AG08396 (cell line): ENCODE results near the gene ACSF3.
"Not testable (repeated sequence)": the region's sequence is repeated elsewhere in the genome, so short reads cannot be mapped to it uniquely, and the experiment has no call there.

Experiments used
- DNase-seq: peaks from one replicate; pipeline ENCODE4 v3.0.0; 2012; ENCODE audit warnings: low spot score, mixed read lengths

ACSF3 gene

DNA sequence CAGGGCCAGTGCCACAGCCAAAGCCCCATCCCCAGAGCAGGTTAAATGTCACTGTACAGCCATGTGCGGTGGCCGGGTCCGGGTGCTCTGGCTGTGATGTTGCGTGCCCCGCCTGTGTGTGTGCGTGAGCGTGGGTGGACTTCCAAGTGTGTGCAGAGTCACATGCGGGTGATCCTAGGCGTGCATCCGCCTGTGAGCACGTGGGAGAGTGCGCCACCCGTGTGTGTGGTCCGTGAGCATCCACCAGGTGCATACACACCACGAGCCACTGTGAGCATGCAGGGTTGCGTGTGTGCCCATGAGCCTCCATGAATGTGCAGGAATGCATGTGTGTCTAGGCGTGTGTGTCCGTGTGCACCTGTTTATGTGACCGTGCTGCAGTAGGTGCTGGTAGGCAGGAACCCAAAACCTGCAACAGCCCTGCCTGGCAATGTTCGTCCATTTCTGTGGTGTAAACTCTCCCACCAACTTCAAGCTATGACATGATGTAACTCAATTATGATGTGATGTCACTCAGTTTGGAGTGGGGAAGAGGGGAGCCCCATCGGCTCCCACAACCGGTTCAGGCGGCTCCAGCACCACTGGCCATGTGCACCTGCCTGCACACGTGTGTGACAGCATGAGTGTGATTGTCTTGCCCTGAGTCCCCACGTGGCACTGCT is 37.6 kb upstream of the ACSF3 start:
- DNase-seq: no peak

DNA sequence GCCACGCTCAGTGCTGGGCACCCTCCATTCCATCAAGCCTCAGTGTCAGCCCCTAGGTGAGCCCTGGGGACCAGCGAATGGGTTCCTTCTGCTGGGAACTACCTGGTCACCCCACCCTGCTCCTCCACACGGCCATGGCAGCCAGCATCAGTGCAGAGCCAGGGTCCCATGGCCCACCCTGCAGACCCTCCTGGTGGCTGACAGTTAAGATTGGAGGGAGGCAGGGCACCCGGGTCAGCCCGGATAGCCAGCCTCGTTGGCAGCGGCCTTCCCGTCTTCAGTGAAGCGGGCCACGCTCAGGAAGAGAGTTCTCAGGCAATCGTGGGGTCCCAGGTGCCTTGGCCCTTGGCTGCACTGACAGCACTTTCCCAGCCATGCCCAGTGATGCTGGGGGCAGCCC is 37.1 kb upstream of the ACSF3 start:
- no peak for DNase-seq

DNA sequence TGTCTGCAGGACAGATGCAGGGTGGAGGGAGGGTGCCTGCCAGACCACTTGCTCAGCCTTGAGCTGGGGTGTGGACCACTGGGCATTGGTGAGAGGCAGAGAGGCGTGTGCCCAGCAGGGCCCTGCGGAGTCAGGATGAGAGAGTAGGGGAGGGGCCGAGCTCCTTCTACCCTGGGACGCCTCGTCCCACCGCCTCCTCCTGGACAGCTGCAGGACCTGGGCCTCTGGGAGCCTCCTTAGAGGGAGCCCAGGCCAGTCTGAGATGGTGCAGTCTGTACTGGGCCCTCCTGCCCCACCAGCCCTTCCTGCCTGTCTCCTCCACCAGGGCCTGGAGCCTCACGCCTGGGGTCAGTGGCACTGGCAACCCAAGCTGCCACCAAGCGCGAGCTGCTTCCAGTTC is 35.9 kb upstream of the ACSF3 start:
- no peak for DNase-seq

GRCh38 chr16:89058812-89059211 is 34.8 kb upstream of the ACSF3 start:
- DNase-seq: no peak

GRCh38 chr16:89060207-89060794 is 33.4 kb upstream of the ACSF3 start:
- DNase-seq: no peak

GRCh38 chr16:89061086-89061485 is 32.6 kb upstream of the ACSF3 start:
- DNase-seq: no peak

DNA sequence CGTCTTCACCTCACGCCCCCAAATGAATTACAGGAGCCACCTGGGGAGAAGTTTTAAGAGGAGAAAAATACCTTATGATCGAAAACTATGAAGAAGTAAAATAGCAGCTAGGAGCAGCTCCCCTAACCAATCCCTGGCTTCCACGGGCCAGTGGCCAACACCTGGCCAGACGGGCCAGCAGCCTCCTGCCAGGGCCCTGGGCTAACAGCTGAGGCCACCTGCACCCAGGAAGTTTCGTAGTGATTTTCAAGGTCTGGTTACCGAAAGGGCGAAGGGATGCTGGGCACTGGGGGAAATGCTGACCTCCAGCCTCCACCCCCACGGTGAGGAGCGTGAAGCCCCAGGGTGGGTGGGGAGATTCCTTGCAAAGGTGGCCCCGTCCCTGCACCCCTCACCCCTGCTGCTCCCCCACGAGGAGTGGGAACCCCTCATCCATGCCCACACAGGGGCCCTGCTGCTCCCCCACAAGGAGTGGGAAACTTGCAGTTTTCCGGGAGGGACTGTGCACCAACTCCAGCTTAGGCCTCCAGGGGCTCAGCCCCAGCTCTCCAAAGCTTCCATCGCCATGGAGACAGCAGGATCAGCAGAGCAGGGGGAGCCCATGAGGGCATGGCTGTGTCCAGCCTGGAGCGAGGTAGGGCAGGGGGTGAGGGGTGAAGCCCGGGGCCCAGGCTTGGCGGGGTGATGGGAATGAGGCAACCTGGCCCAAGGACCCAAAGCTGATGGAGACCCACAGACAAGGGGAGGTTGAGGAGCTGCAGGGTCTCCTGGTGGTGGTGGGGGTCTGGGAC is 31.9 kb upstream of the ACSF3 start:
- no peak for DNase-seq

- no peak for DNase-seq
Measured at GRCh38 chr16:89062389-89063345, 31.0 kb upstream of the ACSF3 start.

- no peak for DNase-seq
Measured at GRCh38 chr16:89063768-89064320, 29.8 kb upstream of the ACSF3 start.

GRCh38 chr16:89064606-89065457 is 28.8 kb upstream of the ACSF3 start:
- no peak for DNase-seq

DNA sequence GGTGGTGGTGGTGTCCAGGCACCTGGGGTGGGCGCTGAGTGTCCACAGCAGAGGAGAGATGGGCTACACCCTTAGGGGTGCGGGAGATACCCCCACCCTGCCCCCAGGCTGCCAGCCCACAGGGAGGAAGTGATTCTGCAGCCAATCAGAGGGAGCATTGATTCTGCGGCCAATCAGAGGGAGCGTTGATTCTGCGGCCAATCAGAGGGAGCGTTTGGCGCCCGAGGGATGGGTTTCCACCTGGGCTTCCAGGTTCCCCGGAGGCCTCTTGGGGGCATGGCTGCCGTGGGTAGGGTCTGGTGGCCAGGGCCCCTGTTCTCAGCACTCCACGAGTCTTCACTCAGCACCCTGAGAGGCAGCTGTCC is 28.2 kb upstream of the ACSF3 start:
- no peak for DNase-seq

GRCh38 chr16:89066721-89067120 is 26.9 kb upstream of the ACSF3 start:
- no peak for DNase-seq

GRCh38 chr16:89067677-89068443 is 25.8 kb upstream of the ACSF3 start:
- DNase-seq: no peak

GRCh38 chr16:89068814-89069616 is 24.6 kb upstream of the ACSF3 start:
- DNase-seq: not testable (repeated sequence)

DNA sequence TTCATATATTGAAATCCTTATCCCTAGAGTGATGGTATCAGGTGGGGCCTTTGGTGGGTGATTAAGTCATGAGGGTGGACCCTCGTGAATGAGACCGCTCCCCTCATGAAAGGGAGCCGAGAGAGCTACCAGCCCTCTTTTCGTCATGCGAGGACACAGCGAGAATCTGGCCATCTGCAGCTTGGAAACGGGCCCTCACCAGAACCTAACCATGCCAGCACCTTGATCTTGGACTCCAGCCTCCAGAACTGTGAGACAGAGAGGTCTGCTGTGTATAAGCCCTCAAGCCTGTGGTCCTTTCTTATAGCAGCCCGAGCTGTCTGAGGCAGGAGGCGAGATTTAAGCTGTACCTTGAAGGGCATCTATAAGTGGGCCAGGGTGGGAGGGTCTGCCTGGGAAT is 23.7 kb upstream of the ACSF3 start:
- no peak for DNase-seq

DNA sequence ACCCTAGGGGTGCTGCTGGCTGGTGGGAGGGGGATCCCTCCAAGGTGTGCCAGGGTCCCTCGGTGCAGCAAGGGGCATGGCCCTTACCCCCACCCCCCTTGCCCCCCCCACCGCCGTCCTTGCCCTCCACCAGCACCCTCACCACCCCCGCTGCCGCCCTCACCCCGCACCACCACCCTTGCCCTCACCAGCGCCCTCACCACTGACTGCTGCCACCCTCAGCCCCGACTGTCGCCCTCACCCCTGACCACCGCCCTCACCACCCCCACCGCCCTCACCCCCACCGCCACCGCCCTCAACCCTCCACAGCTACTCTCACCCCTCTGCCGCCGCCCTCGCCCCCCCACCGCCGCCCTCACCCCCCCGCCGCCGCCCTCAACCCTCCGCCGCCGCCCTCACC is 23.1 kb upstream of the ACSF3 start:
- DNase-seq: no peak

GRCh38 chr16:89071686-89072547 is 21.7 kb upstream of the ACSF3 start:
- DNase-seq: no peak

GRCh38 chr16:89072548-89073130 is 21.0 kb upstream of the ACSF3 start:
- no peak for DNase-seq
